GM12892 (cell line): ENCODE measurements around the gene LHFPL3.

ENCODE experiments used
- POLR2A ChIP-seq: IDR thresholded peaks from 2 replicates; pipeline ENCODE4 v1.6.1; 2011; ENCODE audit warnings: low read depth, low read length, control low read depth
- POLR2AphosphoS5 ChIP-seq: IDR thresholded peaks from 2 replicates; pipeline ENCODE4 v1.6.1; 2011; ENCODE audit warnings: low read depth, low read length, control low read depth
- TAF1 ChIP-seq: IDR thresholded peaks from 2 replicates; pipeline ENCODE4 v1.6.1; 2011; ENCODE audit warnings: low read depth, mild to moderate bottlenecking, control low read depth, low read length, borderline replicate concordance

DNA sequence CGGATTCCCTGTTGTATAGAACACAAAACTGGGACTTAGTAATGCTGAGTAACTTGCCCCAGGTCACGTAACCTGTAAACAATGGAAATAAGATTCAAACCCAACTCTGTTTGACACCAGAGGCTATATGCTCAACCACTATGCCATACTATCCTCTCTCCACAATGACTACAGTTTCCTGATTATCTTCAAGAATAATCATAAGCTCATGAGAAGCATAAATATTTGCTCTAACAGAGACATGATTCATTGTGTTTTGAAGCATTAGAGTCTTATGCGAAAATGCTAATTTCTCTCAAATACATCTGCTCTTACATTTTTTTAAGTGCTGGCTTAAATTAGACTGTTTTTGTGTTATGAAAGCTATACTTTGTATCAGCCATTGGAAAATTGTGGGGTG lies 241.3 kb downstream of the LHFPL3 start:
- TF ChIP-seq POLR2AphosphoS5: no peak
- no peak for TF ChIP-seq POLR2A
- TF ChIP-seq TAF1: no peak
